GM03348 (cell line): ENCODE measurements around the gene EIF4G1.

Source experiments
- DNase-seq: peaks from one replicate; pipeline ENCODE4 v3.0.0; 2012; ENCODE audit warnings: low spot score

EIF4G1 gene

DNA sequence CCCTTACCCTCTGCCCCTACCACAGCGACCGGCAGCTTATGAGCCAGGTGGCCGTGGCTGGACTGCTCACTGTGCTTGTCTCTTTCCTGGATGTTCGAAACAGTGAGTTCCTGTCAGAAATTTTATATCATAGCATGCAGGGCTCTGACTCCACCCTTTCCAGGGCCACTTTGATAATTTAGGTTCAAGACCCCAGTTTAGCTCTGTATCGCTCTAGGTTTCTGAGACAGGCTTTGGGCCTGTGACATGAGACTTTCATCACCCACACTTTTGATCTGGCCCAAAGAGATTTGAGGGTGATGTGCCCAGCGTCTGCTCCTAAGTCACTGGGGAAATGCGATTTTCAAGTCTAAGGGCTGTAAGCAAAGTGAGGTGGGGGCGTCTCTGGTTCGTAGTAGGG, 6.5 kb upstream of the EIF4G1 start:
- no peak for DNase-seq

DNA sequence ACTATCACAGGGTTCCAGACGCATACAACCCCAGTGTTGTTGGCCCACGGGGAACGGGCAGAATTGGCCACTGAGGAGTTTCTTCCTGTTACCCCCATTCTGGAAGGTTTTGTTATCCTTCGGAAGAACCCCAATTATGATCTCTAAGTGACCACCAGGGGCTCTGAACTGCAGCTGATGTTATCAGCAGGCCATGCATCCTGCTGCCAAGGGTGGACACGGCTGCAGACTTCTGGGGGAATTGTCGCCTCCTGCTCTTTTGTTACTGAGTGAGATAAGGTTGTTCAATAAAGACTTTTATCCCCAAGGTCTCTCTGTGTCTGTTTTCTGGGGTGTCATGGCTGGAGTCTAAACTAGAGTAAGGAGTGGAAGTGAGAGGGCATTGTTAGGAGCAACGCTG, 5.7 kb upstream of the EIF4G1 start:
- no peak for DNase-seq

- no peak for DNase-seq
Observed at GRCh38 chr3:184311633-184312032, 2.8 kb upstream of the EIF4G1 start.

- DNase-seq, result peak; percentile 94
Observed at GRCh38 chr3:184314700-184315542, 515 bp downstream of the EIF4G1 start.

DNA sequence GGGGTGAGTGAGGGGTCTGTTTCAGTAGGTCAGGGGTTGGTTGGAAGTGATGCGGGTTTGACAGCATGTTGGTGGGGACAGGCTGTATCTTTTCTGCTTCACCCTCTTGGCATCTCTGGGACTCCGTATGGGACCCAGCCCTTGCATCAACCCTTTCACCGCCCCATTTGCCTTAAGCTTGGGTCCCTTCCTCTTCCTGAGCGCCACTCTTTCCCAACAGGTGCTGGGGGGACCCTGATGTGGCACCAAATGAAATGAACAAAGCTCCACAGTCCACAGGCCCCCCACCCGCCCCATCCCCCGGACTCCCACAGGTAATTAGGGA, 1.1 kb downstream of the EIF4G1 start:
- no peak for DNase-seq

DNA sequence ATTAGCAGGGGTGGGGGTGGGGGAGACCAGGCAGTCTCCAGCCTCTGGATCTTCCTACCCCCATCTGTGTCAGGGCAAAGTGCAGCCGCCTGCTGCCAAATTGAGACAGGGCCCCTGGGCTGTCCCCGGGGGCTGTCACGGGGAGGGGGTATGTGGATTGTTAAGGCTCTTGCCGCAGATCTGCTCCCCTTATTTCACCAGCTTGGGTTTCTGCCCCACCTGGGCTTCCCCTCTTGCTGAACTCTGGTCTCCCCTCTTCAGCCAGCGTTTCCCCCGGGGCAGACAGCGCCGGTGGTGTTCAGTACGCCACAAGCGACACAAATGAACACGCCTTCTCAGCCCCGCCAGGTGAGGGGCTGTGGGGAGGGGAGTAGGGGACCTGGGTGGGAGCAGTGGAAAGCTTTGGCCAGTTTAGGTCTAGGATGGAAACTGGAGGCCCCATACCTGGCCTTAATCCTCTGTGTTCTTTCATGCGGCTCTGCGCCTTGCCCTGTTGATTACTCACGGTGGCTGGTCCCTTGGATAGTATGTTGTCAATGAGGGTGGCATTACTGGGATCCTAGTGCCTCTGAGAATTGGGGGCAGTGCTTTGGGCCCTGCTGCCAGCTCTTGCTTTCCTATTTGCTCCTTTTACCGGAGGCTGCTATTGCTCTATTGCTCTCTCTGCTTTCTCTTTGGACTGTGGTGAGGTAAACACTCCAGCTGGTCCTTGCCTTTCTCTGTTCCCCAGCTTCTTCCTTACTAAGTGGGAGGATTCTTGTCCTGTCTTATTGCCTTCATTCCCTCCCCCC, 1.7 kb downstream of the EIF4G1 start:
- no peak for DNase-seq

DNA sequence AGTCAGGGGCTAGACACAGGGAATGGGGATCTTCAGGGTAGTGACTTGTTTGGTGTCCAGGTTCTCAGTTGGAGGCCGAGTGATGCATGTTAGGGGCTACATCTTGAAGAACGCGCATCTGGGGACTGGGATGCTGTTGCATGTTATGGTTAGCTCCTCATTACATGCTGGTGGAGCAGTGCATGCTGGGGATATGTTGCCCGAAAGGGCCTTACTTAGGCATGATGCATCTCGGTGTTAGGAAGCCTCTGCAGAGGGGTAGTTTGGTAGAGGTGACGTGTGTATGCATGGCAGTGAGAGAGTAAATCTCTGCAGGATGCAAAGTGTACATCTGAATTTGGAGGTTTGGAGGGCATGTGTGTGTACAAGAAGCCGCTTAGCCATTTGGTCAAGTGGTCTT, 2.4 kb downstream of the EIF4G1 start:
- no peak for DNase-seq

GRCh38 chr3:184317201-184317600, 2.8 kb downstream of the EIF4G1 start:
- DNase-seq, result no peak

- peak; percentile 97 for DNase-seq
Observed at GRCh38 chr3:184320104-184320445, 5.7 kb downstream of the EIF4G1 start.

DNA sequence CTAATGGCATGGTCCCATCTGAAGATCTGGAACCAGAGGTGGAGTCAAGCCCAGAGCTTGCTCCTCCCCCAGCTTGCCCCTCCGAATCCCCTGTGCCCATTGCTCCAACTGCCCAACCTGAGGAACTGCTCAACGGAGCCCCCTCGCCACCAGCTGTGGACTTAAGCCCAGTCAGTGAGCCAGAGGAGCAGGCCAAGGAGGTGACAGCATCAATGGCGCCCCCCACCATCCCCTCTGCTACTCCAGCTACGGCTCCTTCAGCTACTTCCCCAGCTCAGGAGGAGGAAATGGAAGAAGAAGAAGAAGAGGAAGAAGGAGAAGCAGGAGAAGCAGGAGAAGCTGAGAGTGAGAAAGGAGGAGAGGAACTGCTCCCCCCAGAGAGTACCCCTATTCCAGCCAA, 7.3 kb downstream of the EIF4G1 start:
- DNase-seq, result no peak

- DNase-seq, result no peak
Observed at GRCh38 chr3:184322731-184323487, 8.5 kb downstream of the EIF4G1 start.

DNA sequence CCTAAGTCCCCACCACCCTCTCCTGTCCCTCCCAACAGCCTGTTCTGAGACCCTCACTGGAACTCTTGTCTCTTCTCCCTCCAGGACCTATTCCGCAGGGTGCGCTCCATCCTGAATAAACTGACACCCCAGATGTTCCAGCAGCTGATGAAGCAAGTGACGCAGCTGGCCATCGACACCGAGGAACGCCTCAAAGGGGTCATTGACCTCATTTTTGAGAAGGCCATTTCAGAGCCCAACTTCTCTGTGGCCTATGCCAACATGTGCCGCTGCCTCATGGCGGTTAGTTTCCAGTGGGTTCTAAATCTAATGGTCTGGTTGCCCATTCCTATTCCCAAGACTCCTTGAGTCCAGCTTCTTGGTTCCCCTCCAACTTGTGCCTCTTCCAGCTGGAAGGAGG, 9.3 kb downstream of the EIF4G1 start:
- DNase-seq, result no peak

GRCh38 chr3:184325269-184325668, 10.9 kb downstream of the EIF4G1 start:
- DNase-seq, result no peak

GRCh38 chr3:184325715-184326369, 11.4 kb downstream of the EIF4G1 start:
- DNase-seq, result no peak

- no peak for DNase-seq
Observed at GRCh38 chr3:184327171-184327570, 12.8 kb downstream of the EIF4G1 start.

DNA sequence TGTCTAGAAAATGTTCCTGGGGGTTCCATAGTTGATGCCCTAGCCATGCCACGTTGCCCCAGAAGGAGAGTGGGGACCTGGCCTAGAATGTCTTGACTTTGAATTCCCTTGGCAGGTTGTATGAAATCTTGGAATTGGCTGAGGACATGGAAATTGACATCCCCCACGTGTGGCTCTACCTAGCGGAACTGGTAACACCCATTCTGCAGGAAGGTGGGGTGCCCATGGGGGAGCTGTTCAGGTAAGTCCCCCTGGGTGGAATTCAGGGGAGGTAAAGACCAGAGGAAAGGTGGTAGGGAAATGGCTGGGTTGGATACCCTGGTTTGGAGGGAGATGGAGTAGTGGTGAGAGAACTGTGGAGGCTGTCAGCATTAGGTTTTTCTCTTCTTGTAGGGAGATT, 14.1 kb downstream of the EIF4G1 start:
- DNase-seq, result no peak

GRCh38 chr3:184332370-184333090, 18.1 kb downstream of the EIF4G1 start:
- peak; percentile 67 for DNase-seq

- DNase-seq, result no peak
Observed at GRCh38 chr3:184333190-184333589, 18.8 kb downstream of the EIF4G1 start.

GRCh38 chr3:184333700-184334099, 19.3 kb downstream of the EIF4G1 start:
- DNase-seq, result no peak

DNA sequence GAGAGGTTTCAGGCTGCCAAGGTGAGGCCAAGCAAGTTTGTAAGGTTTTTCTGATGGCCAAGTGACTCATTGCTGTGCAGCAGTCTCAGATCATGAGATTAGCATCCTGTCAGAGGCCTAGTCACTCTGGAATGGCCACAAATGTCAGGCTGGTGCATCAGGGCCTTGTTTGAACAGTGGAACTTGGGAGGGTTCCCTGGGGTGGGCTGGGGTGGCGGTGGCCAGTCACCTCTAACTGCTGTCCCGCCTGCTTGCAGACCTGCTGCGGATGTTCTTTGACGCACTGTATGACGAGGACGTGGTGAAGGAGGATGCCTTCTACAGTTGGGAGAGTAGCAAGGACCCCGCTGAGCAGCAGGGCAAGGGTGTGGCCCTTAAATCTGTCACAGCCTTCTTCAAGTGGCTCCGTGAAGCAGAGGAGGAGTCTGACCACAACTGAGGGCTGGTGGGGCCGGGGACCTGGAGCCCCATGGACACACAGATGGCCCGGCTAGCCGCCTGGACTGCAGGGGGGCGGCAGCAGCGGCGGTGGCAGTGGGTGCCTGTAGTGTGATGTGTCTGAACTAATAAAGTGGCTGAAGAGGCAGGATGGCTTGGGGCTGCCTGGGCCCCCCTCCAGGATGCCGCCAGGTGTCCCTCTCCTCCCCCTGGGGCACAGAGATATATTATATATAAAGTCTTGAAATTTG, 20.2 kb downstream of the EIF4G1 start:
- no peak for DNase-seq

DNA sequence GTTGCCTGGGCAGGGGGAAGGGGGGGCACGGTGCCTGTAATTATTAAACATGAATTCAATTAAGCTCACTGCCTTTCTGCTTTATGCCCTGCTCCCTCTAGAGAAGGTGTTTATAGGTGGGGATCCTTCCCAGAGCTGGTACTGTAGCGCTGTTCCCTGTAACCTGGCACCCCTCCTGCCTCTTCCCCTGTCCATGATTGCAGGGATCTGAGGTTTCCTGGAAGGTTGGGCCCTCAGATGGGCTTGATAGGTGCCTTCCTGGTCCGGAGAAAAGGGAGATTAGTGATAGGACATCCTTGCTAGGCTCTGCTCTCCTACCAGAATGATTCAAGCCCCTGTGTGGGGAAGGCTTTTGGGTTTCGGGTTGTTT, 20.9 kb downstream of the EIF4G1 start:
- DNase-seq, result no peak
